ENCODE data around the gene MVB12B.

Gene MVB12B

DNA sequence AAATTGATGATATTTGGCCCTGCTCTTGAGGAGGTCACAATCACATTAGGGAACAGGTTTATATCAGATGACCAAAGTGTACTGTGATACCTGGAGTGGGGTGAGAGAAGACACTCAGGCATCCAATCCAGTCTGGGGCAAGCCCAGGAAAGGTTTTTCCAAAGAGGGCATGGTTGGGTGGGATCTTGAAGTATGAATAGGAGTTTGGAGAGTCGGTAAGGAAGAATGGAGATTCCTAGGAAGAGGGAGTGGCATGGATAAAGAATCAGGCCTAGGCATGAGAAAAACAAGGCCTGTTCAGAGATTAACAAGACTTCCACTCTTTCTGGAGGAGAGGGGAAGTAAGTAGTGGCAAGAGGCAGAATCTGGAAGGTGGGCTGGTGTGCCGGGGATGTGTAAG, 91.1 kb downstream of the MVB12B start:
- Mint-ChIP-seq H3K36me3 (ENCODE audit: insufficient read depth) (peaks cover 11% of the 10 kb centered on the region), H3K9me3 (no peaks in the 10 kb centered on the region), H3K4me3 (no peak overlapping the region), H3K27ac (ENCODE audit: low read depth) (no peak overlapping the region), H3K4me1 (peaks cover 36% of the 10 kb centered on the region), H3K27me3 (no peaks in the 10 kb centered on the region)
- DNase-seq (ENCODE audit: low spot score in 2 of 2), result no peak
- no peak for ATAC-seq (replicated peaks; ENCODE audit: extremely low read depth, poor library complexity, severe bottlenecking)

DNA sequence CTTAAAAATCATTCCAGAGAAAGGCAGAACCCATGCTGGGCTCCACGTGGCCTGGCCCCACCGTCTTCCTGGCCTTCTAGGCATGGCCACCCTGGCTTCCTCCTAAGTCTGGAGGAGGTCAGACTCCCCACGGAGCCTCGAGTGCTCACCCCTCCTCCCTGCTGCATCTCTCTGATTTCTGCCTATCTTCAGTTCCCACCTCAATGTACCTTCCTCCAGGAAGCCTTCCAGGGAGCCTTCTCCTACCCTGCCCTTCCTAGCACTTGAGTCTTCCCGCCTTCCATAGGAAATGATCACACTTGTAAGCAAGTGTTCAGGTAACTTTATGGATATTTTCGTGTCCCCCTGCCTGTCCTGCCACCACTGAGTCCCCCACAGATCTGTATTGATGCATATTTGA, 92.0 kb downstream of the MVB12B start:
- Mint-ChIP-seq H3K4me3 (no peak overlapping the region), H3K9me3 (no peaks in the 10 kb centered on the region), H3K27ac (ENCODE audit: low read depth) (peak overlapping the region; percentile 83), H3K27me3 (no peaks in the 10 kb centered on the region), H3K4me1 (peaks cover 27% of the 10 kb centered on the region), H3K36me3 (ENCODE audit: insufficient read depth) (peaks cover 11% of the 10 kb centered on the region)
- no peak for ATAC-seq (replicated peaks; ENCODE audit: extremely low read depth, poor library complexity, severe bottlenecking)
- no peak for DNase-seq (ENCODE audit: low spot score in 2 of 2)

DNA sequence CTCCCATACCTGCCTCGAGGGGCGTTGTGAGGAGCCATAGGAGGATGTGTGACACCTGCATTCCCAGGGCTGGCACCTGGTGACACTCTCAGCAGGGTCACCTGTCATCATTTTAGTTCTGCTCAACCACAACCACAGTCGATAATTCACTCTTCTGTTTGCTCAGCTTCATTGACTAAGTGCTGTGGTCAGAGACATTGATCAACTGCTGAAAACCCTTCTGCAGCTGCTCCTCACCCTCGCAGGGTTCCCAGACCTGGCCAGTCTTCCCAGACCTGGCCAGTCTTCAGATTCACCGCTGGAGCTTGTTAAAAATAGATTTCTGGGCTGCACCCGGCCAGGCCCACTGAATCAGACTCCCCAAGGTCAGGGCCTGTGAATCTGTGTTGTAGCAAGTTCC, 92.8 kb downstream of the MVB12B start:
- no peaks in the 10 kb centered on the region for H3K9me3 Mint-ChIP-seq

DNA sequence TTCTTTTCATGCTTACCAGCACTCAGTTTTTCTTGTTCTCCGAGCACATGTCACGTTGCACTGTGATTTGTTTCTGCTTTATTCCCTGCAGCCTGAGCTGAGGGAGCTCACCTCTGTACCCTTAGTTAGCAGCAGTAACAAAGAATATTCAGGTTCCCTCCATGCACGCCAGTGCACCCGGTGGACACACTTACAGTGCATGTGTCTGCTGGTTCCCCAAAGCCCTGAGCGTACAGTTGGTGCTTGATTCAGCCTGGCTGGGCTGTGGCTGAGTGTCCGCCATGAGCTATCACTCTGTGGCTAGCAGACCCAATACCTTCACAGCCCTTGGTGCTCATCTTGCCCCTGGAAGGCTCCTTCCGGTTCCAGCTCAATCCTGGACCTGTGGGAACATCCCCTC, 93.5 kb downstream of the MVB12B start:
- Mint-ChIP-seq H3K36me3 (ENCODE audit: insufficient read depth) (peaks cover 14% of the 10 kb centered on the region), H3K9me3 (no peaks in the 10 kb centered on the region), H3K4me3 (no peak overlapping the region), H3K4me1 (peaks cover 26% of the 10 kb centered on the region), H3K27ac (ENCODE audit: low read depth) (no peak overlapping the region), H3K27me3 (no peaks in the 10 kb centered on the region)
- DNase-seq (ENCODE audit: low spot score in 2 of 2) (no peak), ATAC-seq (replicated peaks; ENCODE audit: extremely low read depth, poor library complexity, severe bottlenecking) (no peak)

More for the DNA sequence above, 92.8 kb downstream of the MVB12B start:
- Mint-ChIP-seq H3K4me1 (peaks cover 26% of the 10 kb centered on the region), H3K27me3 (no peaks in the 10 kb centered on the region), H3K36me3 (ENCODE audit: insufficient read depth) (peaks cover 14% of the 10 kb centered on the region), H3K4me3 (no peak overlapping the region), H3K27ac (ENCODE audit: low read depth) (no peak overlapping the region)
- ATAC-seq (replicated peaks; ENCODE audit: extremely low read depth, poor library complexity, severe bottlenecking), result no peak
- no peak for DNase-seq (ENCODE audit: low spot score in 2 of 2)

DNA sequence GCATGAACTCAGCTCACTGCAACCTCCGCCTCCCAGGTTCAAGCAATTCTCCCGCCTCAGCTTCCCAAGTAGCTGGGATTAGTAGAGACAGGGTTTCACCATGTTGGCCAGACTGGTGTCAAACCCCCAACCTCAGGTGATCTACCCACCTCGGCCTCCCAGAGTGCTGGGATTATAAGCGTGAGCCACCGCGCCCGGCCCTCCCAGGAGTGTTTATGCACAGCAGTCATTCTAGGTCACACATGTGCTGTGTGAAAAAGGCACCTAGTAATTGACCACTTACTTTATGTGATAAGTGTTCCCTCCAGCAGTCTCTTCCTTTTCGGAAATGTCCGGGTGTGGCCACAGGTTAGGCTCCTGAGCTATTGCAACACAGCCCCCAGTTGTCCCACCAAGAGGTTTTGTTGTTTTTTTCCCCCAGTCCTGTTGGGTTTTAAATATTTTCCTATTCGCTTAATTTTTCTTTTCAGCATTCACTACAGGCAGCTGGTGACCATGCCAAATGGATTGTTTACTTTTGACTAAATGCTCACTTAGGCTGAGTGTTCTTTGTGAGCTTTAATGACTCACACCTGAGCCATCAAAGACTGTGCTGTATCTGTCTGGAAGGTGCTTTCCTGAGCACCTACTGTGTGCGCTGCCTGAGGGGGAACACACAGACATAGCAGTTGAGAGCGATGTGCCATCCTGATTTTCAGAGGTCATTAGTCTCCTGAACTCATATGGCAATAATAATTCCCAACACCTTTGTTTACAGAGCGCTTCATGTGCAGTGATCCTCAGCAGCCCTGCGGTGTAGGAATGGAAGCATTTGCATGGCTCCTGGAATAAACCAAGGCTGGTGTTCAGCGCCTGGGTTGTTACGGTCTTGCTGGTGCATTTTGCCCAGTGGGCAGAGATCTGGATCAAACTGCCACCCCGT, 94.3 kb downstream of the MVB12B start:
- no peak overlapping the region for H3K27ac Mint-ChIP-seq (ENCODE audit: low read depth)
- ATAC-seq (replicated peaks; ENCODE audit: extremely low read depth, poor library complexity, severe bottlenecking), result no peak

DNA sequence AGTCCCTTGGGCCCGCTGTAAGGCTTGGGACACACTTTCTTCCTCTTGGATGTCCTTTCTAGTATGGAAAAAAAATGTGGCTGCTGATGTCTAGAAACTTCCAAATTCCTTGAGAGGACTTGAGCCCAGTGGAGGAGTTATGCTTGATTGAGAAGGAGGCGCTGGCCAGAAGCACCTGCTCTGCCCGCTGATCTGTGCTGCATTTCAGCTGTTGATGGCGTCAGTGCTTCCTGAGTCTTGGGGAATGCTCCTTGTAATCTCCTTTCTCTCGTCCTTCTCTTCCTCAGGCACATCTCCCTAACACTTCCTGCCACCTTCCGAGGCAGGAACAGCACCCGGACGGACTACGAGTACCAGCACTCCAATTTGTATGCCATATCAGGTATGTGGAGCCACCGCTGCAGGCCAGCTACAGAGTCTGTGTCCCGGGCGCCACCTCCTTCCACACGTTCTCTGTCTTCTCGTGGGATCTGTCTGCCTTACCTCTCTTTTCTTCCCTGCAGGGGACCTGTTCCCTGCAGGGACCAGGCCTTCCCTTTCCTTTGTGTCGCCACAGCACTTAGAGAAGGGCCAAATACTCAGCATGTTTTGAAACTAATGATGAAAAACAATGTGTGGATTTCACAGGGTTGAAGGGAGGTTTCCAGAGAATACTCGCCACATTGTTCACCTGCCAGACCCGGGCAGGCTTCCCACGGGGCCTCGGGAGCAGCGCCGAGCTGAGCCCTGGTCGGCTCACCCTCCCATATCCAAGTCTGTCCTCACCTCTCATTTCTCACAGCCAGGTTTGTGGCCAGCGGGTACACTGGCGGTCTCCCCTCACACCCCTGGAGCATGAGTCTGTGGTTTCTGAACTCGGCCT, 95.2 kb downstream of the MVB12B start:
- no peaks in the 10 kb centered on the region for H3K9me3 Mint-ChIP-seq
- no peak for ATAC-seq (replicated peaks; ENCODE audit: extremely low read depth, poor library complexity, severe bottlenecking)
- H3K4me1 Mint-ChIP-seq, result peaks cover 17% of the 10 kb centered on the region
- DNase-seq (ENCODE audit: low spot score in 2 of 2), result no peak
- H3K4me3 Mint-ChIP-seq, result no peak overlapping the region
- H3K27ac Mint-ChIP-seq (ENCODE audit: low read depth), result no peak overlapping the region
- no peaks in the 10 kb centered on the region for H3K27me3 Mint-ChIP-seq
- peaks cover 20% of the 10 kb centered on the region for H3K36me3 Mint-ChIP-seq (ENCODE audit: insufficient read depth)

More for the DNA sequence above, 94.3 kb downstream of the MVB12B start:
- Mint-ChIP-seq H3K4me1 (peaks cover 19% of the 10 kb centered on the region), H3K36me3 (ENCODE audit: insufficient read depth) (peaks cover 19% of the 10 kb centered on the region), H3K4me3 (no peak overlapping the region), H3K27me3 (no peaks in the 10 kb centered on the region), H3K9me3 (no peaks in the 10 kb centered on the region)
- no peak for DNase-seq (ENCODE audit: low spot score in 2 of 2)

DNA sequence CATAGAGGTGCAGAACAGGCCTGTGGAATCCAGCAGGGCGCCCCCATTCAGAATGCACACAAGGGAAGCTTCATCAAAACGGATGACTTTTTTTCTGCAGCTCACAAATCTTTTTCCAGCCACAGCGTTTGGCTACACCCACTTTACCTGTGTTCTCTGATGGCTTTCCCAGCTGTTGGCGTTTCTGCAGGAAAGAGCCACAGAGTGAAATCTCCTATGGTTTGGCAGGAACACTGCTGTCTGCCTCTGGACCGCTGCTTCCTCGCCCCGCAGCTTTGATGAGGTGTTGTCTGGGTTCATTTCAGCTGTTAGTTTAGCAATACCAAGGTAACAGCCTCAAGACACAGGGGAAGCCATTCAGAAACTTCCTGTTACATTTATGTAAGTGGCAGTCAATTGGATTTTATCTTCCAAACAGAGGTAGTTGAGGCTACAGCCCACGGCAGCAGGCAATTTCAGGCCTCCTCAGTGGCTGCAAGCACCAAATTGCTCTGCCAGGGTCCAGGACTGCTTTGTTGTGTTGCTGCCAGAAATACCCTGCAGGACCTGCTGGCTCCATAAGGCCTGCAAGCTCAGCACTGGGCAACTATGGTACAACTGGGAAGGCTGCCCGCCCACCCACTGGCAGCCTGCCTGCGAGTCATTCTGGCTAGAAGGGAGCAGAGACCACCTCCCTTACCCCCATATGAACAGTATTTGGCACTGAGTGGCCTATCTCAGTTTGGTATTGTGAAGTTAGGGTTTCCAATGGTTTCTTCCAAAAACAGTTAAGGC, 96.7 kb downstream of the MVB12B start:
- Mint-ChIP-seq H3K4me1 (peaks cover 17% of the 10 kb centered on the region), H3K27me3 (no peaks in the 10 kb centered on the region), H3K9me3 (no peaks in the 10 kb centered on the region), H3K4me3 (no peak overlapping the region), H3K36me3 (ENCODE audit: insufficient read depth) (peaks cover 18% of the 10 kb centered on the region), H3K27ac (ENCODE audit: low read depth) (no peak overlapping the region)
- DNase-seq (ENCODE audit: low spot score in 2 of 2) (no peak), ATAC-seq (replicated peaks; ENCODE audit: extremely low read depth, poor library complexity, severe bottlenecking) (no peak)

DNA sequence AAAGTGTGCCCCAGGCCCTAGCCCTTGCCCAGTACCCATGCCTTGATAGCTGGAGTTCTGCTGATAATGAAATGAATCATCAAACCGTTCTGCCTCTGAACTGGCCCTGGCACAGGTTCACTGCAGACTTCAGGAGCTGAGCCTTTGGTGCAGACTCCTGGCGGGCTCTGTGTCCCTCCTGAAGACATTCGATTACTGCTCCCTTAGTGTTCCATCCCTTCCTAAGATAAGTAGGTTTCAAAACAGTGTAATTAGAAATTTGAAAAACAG, 97.2 kb downstream of the MVB12B start:
- Mint-ChIP-seq H3K27me3 (no peaks in the 10 kb centered on the region), H3K4me1 (peaks cover 18% of the 10 kb centered on the region), H3K9me3 (no peaks in the 10 kb centered on the region), H3K27ac (ENCODE audit: low read depth) (no peak overlapping the region), H3K4me3 (no peak overlapping the region), H3K36me3 (ENCODE audit: insufficient read depth) (peaks cover 19% of the 10 kb centered on the region)
- no peak for DNase-seq (ENCODE audit: low spot score in 2 of 2)
- ATAC-seq (replicated peaks; ENCODE audit: extremely low read depth, poor library complexity, severe bottlenecking), result no peak

DNA sequence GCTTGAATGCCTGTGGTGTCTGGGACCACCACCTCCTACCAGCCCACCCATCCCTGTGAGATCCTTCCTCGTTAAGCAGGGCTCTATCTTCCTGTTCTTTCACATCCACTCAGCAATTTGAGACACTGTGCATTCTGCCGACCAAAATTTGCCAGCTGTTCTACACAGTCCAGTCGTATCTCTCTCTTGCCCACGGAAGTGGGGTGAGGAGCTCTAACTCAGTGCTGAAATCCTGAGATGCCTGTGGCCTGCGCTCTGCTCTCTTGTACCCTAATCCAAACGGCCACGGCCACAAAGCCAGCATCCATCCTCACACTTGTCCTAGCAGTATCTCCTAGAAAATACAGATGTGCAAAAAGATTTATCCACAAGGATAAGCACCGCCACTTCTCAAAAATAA, 97.9 kb downstream of the MVB12B start:
- peaks cover 15% of the 10 kb centered on the region for H3K4me1 Mint-ChIP-seq
- no peak overlapping the region for H3K4me3 Mint-ChIP-seq
- ATAC-seq (replicated peaks; ENCODE audit: extremely low read depth, poor library complexity, severe bottlenecking) (no peak), DNase-seq (ENCODE audit: low spot score in 2 of 2) (no peak)
- peaks cover 20% of the 10 kb centered on the region for H3K36me3 Mint-ChIP-seq (ENCODE audit: insufficient read depth)
- no peaks in the 10 kb centered on the region for H3K9me3 Mint-ChIP-seq
- H3K27ac Mint-ChIP-seq (ENCODE audit: low read depth), result no peak overlapping the region
- H3K27me3 Mint-ChIP-seq, result no peaks in the 10 kb centered on the region

DNA sequence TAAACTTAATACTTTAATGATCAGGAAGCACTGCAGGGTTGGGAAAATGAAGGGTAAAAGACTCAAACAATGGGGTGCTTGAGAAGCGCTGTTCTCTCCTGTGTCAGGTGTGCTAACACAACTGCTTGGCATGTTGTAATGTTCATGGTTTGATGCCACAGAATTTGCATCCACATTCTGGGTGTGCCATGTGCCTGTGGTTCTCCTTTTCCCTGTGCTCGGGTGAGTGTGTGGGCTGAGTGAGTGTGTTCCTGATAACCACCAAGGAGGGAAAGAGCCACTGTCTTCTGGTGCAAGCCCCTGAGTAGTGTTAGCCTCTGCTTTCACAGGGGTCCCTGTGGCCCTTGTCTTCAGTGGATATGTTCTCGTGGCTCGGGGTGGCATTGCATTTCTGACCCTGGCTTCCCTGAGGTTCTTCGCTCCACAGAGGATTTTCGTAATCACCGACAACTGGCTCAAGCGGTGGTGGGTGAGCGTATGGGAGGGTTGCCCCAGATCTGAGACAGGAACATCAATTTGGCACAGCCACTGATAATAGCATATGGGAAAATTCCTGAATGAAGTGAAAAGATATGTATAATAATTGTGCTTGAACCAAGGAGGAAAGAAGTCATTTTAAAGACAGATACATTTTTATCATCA, 102.0 kb downstream of the MVB12B start:
- no peak for DNase-seq (ENCODE audit: low spot score in 2 of 2)
- no peak for ATAC-seq (replicated peaks; ENCODE audit: extremely low read depth, poor library complexity, severe bottlenecking)
- no peaks in the 10 kb centered on the region for H3K9me3 Mint-ChIP-seq
- H3K4me3 Mint-ChIP-seq, result no peak overlapping the region
- H3K27me3 Mint-ChIP-seq, result no peaks in the 10 kb centered on the region
- H3K36me3 Mint-ChIP-seq (ENCODE audit: insufficient read depth), result peaks cover 15% of the 10 kb centered on the region
- peaks cover 28% of the 10 kb centered on the region for H3K4me1 Mint-ChIP-seq
- H3K27ac Mint-ChIP-seq (ENCODE audit: low read depth), result no peak overlapping the region

DNA sequence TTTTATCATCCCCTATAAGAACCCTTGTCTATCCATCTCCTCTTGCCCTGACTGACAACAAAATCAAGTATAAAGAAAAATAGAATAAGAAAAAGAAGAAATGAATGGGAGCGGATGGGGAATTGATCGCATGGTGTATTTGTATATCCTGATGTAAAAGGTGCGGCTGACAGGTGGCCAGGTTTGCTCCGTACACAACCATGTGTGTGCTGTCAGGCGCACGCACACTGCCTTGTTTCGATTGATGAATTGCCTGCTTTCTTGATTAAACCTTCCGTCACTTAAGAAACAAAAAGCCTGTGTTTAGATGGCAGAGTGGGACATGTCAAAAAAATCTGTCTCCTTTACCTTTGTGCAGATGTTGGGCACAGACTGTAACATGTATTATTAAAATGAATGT, 102.6 kb downstream of the MVB12B start:
- ATAC-seq (replicated peaks; ENCODE audit: extremely low read depth, poor library complexity, severe bottlenecking) (no peak), DNase-seq (ENCODE audit: low spot score in 2 of 2) (no peak)
- peaks cover 31% of the 10 kb centered on the region for H3K4me1 Mint-ChIP-seq
- no peaks in the 10 kb centered on the region for H3K27me3 Mint-ChIP-seq
- H3K9me3 Mint-ChIP-seq, result no peaks in the 10 kb centered on the region
- H3K36me3 Mint-ChIP-seq (ENCODE audit: insufficient read depth), result peaks cover 16% of the 10 kb centered on the region
- no peak overlapping the region for H3K4me3 Mint-ChIP-seq
- H3K27ac Mint-ChIP-seq (ENCODE audit: low read depth), result no peak overlapping the region

DNA sequence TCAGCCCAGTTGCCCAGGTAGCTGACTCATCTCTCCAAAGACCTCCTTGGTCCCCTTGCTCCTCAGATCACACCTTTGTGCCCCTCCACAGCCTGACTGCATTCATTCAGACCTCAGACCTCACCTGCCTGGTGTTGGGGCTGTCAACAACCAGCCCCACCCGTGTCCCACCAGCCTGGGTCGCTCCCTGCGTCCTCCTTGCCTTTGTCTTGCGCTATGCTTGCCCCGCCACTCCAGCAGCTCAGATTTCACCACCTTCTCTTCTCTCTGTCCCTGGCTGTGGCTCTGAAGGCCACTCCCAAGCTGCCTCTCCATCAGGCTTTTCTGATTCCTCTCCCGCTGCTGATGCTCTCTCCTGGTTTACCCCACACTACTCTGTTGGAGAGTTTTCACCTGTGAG, 103.5 kb downstream of the MVB12B start:
- no peak for ATAC-seq (replicated peaks; ENCODE audit: extremely low read depth, poor library complexity, severe bottlenecking)
- Mint-ChIP-seq H3K4me1 (peaks cover 37% of the 10 kb centered on the region), H3K9me3 (no peaks in the 10 kb centered on the region), H3K4me3 (no peak overlapping the region), H3K36me3 (ENCODE audit: insufficient read depth) (peaks cover 14% of the 10 kb centered on the region), H3K27ac (ENCODE audit: low read depth) (peak overlapping the region; percentile 77), H3K27me3 (no peaks in the 10 kb centered on the region)
- DNase-seq (ENCODE audit: low spot score in 2 of 2), result no peak
